GM12875 (cell line): ENCODE data around the gene TTC38.

ENCODE experiments used
- H3K4me3 ChIP-seq: one replicate; pipeline ENCODE4 v1.5.1; 2011; ENCODE audit warnings: low read depth, low read length, control low read depth
- TF ChIP-seq, protein P1 (sequence below): IDR thresholded peaks from 2 replicates; pipeline ENCODE4 v1.5.1; 2011; ENCODE audit warnings: low read depth, mild to moderate bottlenecking, control low read depth, inconsistent platforms, low read length, moderate library complexity, borderline replicate concordance; ENCODE audit not compliant: insufficient read depth

The TTC38 gene

GRCh38 chr22:46239261-46240048 lies 28.4 kb upstream of the TTC38 start:
- no peak overlapping the region for H3K4me3 ChIP-seq
- TF ChIP-seq, protein P1, sequence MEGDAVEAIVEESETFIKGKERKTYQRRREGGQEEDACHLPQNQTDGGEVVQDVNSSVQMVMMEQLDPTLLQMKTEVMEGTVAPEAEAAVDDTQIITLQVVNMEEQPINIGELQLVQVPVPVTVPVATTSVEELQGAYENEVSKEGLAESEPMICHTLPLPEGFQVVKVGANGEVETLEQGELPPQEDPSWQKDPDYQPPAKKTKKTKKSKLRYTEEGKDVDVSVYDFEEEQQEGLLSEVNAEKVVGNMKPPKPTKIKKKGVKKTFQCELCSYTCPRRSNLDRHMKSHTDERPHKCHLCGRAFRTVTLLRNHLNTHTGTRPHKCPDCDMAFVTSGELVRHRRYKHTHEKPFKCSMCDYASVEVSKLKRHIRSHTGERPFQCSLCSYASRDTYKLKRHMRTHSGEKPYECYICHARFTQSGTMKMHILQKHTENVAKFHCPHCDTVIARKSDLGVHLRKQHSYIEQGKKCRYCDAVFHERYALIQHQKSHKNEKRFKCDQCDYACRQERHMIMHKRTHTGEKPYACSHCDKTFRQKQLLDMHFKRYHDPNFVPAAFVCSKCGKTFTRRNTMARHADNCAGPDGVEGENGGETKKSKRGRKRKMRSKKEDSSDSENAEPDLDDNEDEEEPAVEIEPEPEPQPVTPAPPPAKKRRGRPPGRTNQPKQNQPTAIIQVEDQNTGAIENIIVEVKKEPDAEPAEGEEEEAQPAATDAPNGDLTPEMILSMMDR: no peak

GRCh38 chr22:46240073-46240472 lies 27.7 kb upstream of the TTC38 start:
- TF ChIP-seq, protein P1: no peak
- H3K4me3 ChIP-seq: no peak overlapping the region

GRCh38 chr22:46240506-46240905 lies 27.3 kb upstream of the TTC38 start:
- TF ChIP-seq, protein P1: no peak
- H3K4me3 ChIP-seq: no peak overlapping the region

GRCh38 chr22:46240907-46241306 lies 26.9 kb upstream of the TTC38 start:
- TF ChIP-seq, protein P1: no peak
- H3K4me3 ChIP-seq: no peak overlapping the region

- TF ChIP-seq, protein P1: no peak
- H3K4me3 ChIP-seq: no peak overlapping the region
Measured at GRCh38 chr22:46241396-46242007, 26.3 kb upstream of the TTC38 start.

GRCh38 chr22:46242076-46242475 lies 25.7 kb upstream of the TTC38 start:
- TF ChIP-seq, protein P1: no peak
- no peak overlapping the region for H3K4me3 ChIP-seq

- TF ChIP-seq, protein P1: no peak
- no peak overlapping the region for H3K4me3 ChIP-seq
Measured at GRCh38 chr22:46244771-46245170, 23.0 kb upstream of the TTC38 start.
